GM12878 (cell line): ENCODE results near the gene LRP1B. TPM values are rescaled to one million over a fixed set of nuclear protein-coding genes. Genes with fewer than 3 reads are reported as not detected.

Experiments
- ATAC-seq: fragments of 200-7000 bp; cut with Tn5 transposase; 3 replicates; pipeline ENCODE4 v1.9.1; 2020; ENCODE audit warnings: mild to moderate bottlenecking, moderate library complexity
- BruUV-seq: library from RNA; stranded (reverse); fragments of 400-500 nt; replicated peaks from 2 replicates; lab custom pipeline; 2021; lab: Mats Ljungman, UMichigan
- CTCF ChIA-PET: fragments of 300-600 bp; sonication (Branson Sonifier 250); formaldehyde crosslinking; extraction: SDS; loops from one replicate; lab custom pipeline; 2021; ENCODE audit warnings: inconsistent platforms; lab: Yijun Ruan, JAX
- POLR2A ChIA-PET: fragments of 350-600 bp; formaldehyde crosslinking; extraction: SDS; loops from one replicate; lab custom pipeline; 2021; ENCODE audit warnings: inconsistent platforms; lab: Charles Lee
- RAD21 ChIA-PET: fragments of 300-600 bp; sonication (Branson Sonifier 250); formaldehyde crosslinking; loops from one replicate; lab custom pipeline; 2023; ENCODE audit warnings: antibody characterized with exemption; ENCODE audit not compliant: unreplicated experiment; lab: Charles Lee
- SMC1A ChIA-PET: fragments of 300-600 bp; sonication (Branson Sonifier 250); formaldehyde crosslinking; loops from one replicate; lab custom pipeline; 2023; ENCODE audit not compliant: unreplicated experiment, uncharacterized antibody; lab: Charles Lee
- DNase-seq: peaks from one replicate; pipeline ENCODE4 v3.0.0-alpha.2; 2011; ENCODE audit warnings: low read depth, low spot score
- FAIRE-seq: peaks from 3 replicates; lab custom pipeline; 2011; peaks lifted over from hg19 to GRCh38; lab: Jason Lieb, UNC
- H2AFZ ChIP-seq: 2 replicates; pipeline ENCODE4 v1.6.0; 2011; ENCODE audit warnings: low read depth, low read length, control low read depth; ENCODE audit not compliant: control insufficient read depth
- H3K27ac ChIP-seq: 2 replicates; pipeline ENCODE4 v1.5.1; 2011; ENCODE audit warnings: control low read depth; ENCODE audit not compliant: control insufficient read depth, insufficient read depth
- H3K27me3 ChIP-seq, 2 experiments: replicated peaks in 1 of 2; 2 replicates each; pipeline versions ENCODE4 v1.6.0 to v1.6.1; 2011; ENCODE audit warnings: low read length in 1 of 2; ENCODE audit not compliant: control insufficient read depth in 2 of 2, insufficient read depth in 2 of 2
- H3K36me3 ChIP-seq, 2 experiments: 2 replicates each; pipeline ENCODE4 v1.5.1; 2011; ENCODE audit warnings: low read length in 1 of 2; ENCODE audit not compliant: control insufficient read depth in 2 of 2, insufficient read depth in 2 of 2
- H3K4me1 ChIP-seq: 2 replicates; pipeline ENCODE4 v1.6.1; 2011; ENCODE audit warnings: mild to moderate bottlenecking, low read length, moderate library complexity, mixed read lengths; ENCODE audit not compliant: control insufficient read depth, insufficient read depth
- H3K4me2 ChIP-seq: 2 replicates; pipeline ENCODE4 v1.6.0; 2011; ENCODE audit warnings: control low read depth; ENCODE audit not compliant: control insufficient read depth, insufficient read depth
- H3K4me3 ChIP-seq: fragments of 200-600 bp; sonication (generic); 2 replicates; pipeline ENCODE4 v1.5.1; 2016
- H3K79me2 ChIP-seq: 2 replicates; pipeline ENCODE4 v1.6.0; 2011; ENCODE audit warnings: low read length; ENCODE audit not compliant: control insufficient read depth, insufficient read depth
- H3K9ac ChIP-seq: 2 replicates; pipeline ENCODE4 v1.8.0; 2011; ENCODE audit warnings: low read length, control low read depth, mixed read lengths; ENCODE audit not compliant: control insufficient read depth, insufficient read depth
- H3K9me3 ChIP-seq: replicated peaks from 3 replicates; pipeline ENCODE4 v1.5.1; 2011; ENCODE audit warnings: mild to moderate bottlenecking, low read length; ENCODE audit not compliant: control insufficient read depth, insufficient read depth
- H4K20me1 ChIP-seq: 2 replicates; pipeline ENCODE4 v1.6.0; 2011; ENCODE audit not compliant: control insufficient read depth, insufficient read depth
- CREM ChIP-seq: IDR thresholded peaks from 2 replicates; pipeline ENCODE4 v1.6.1; 2014; ENCODE audit warnings: antibody characterized with exemption, low read depth
- CUX1 ChIP-seq: IDR thresholded peaks from 2 replicates; pipeline ENCODE4 v1.6.1; 2012; ENCODE audit warnings: improper control_type of control experiment, low read depth, low read length; ENCODE audit not compliant: insufficient replicate concordance
- FOXM1 ChIP-seq: IDR thresholded peaks from 2 replicates; pipeline ENCODE4 v1.6.1; 2012; ENCODE audit warnings: low read depth, mild to moderate bottlenecking, inconsistent platforms, low read length, moderate library complexity
- HCFC1 ChIP-seq: fragments of 150-350 bp; IDR thresholded peaks from 2 replicates; pipeline ENCODE4 v1.6.1; 2014; ENCODE audit warnings: low read length
- IRF4 ChIP-seq: IDR thresholded peaks from 2 replicates; pipeline ENCODE4 v1.6.1; 2011; ENCODE audit warnings: low read depth, low read length
- MAX ChIP-seq: IDR thresholded peaks from 2 replicates; pipeline ENCODE4 v1.6.1; 2012; ENCODE audit warnings: low read depth, low read length, improper control_type of control experiment
- NR2C2 ChIP-seq: IDR thresholded peaks from 2 replicates; pipeline ENCODE4 v1.6.1; 2011; ENCODE audit warnings: borderline replicate concordance, low read depth; ENCODE audit not compliant: control insufficient read depth, insufficient read length
- POLR2AphosphoS2 ChIP-seq: IDR thresholded peaks from 2 replicates; pipeline ENCODE4 v1.6.1; 2011; ENCODE audit warnings: low read depth, mild to moderate bottlenecking, low read length, improper control_type of control experiment, moderate library complexity
- RAD21 ChIP-seq: IDR thresholded peaks from 2 replicates; pipeline ENCODE4 v1.6.1; 2011; ENCODE audit warnings: mild to moderate bottlenecking, low read depth, low read length, moderate library complexity; ENCODE audit not compliant: insufficient read depth
- RFX5 ChIP-seq: IDR thresholded peaks from 2 replicates; pipeline ENCODE4 v1.6.1; 2011; ENCODE audit warnings: low read depth, low read length, improper control_type of control experiment
- RUNX3 ChIP-seq: IDR thresholded peaks from 2 replicates; pipeline ENCODE4 v1.6.1; 2012; ENCODE audit warnings: low read length, inconsistent platforms
- SMARCA5 ChIP-seq: fragments of 450-650 bp; IDR thresholded peaks from 2 replicates; pipeline ENCODE4 v1.6.1; 2017; ENCODE audit warnings: mild to moderate bottlenecking
- SP1 ChIP-seq: IDR thresholded peaks from one replicate; pipeline ENCODE4 v1.6.1; 2011; ENCODE audit warnings: low read depth, low read length
- SRF ChIP-seq, 2 experiments: IDR thresholded peaks; 2 replicates each; pipeline ENCODE4 v1.6.1; 2011; ENCODE audit warnings: low read depth in 2 of 2, low read length in 2 of 2, mild to moderate bottlenecking in 1 of 2, moderate library complexity in 1 of 2
- TARDBP ChIP-seq: IDR thresholded peaks from 2 replicates; pipeline ENCODE4 v1.6.1; 2016; ENCODE audit warnings: borderline replicate concordance
- TCF12 ChIP-seq: IDR thresholded peaks from 2 replicates; pipeline ENCODE4 v1.6.1; 2011; ENCODE audit warnings: low read depth, mild to moderate bottlenecking, low read length
- WGBS: methylation state at CpG from one replicate; pipeline ENCODE4 v1.1.6; 2016; ENCODE audit warnings: low lambda C conversion rate; ENCODE audit not compliant: insufficient replicate concordance, insufficient coverage; ENCODE audit errors: missing lambda C conversion rate; 5-methylcytosine and 5-hydroxymethylcytosine counted together
- in situ Hi-C: fragments of 300-500 bp; cut with MboI; formaldehyde crosslinking; loops from 9 replicates; pipeline ENCODE4 v1.14.3; 2018; ENCODE audit warnings: mixed read lengths
- intact Hi-C: fragments of 100-400 bp; cut with micrococcal nuclease; formaldehyde crosslinking; loops from one replicate; pipeline ENCODE4 v1.14.2; 2022; ENCODE audit not compliant: unreplicated experiment
- polyA plus RNA-seq, 11 experiments: library from polyadenylated mRNA; depleted of rRNA in 4 of 11; unstranded in 6 of 11; stranded (reverse) in 5 of 11; fragments of >200 nt; fragmentation: Nextera tagmentation in 4 of 11; fragmentation: Illumina TruSeq in 1 of 11; extraction: Ambion mirVana in 4 of 11; extraction: Trizol in 1 of 11; gene quantifications; 1 replicate in 1 of 11; 2 replicates in 10 of 11; pipeline versions ENCODE4 v1.2.1 to v1.2.3, GENCODE V29; 2011 to 2016; ENCODE audit warnings: inconsistent platforms in 2 of 11, missing spikeins in 2 of 11, low read depth in 1 of 11
- total RNA-seq, 4 experiments: library from RNA; depleted of rRNA in 3 of 4; stranded (reverse); fragments of >200 nt in 3 of 4; fragmentation: Illumina TruSeq in 1 of 4; extraction: Trizol in 1 of 4; gene quantifications; 2 replicates each; pipeline versions ENCODE4 v1.2.1 to v1.2.3, GENCODE V29; 2013 to 2021

LRP1B gene
- total and polyA plus RNA-seq, 10 of the 15 experiments (the other 5 are each of a cell fraction or from before 2014, with no cell fraction given): under 0.01 to 0.06 (median 0.03) TPM; not detected in 5

- RAD21 ChIA-PET: no interaction called here
- no peak overlapping the region for H3K4me3 ChIP-seq
- H3K79me2 ChIP-seq: no peaks in the 10 kb centered on the region
- no peak overlapping the region for H3K27ac ChIP-seq
- CTCF ChIA-PET: no interaction called here
- H3K9ac ChIP-seq: no peak overlapping the region
- H3K4me1 ChIP-seq: no peaks in the 10 kb centered on the region
- no peak overlapping the region for H3K4me2 ChIP-seq
- SMC1A ChIA-PET: interaction anchor here (0.7 to 1.0 kb wide), 3 partner anchors 12 to 1430 kb away, joined by 3 read pairs; no protein-coding TSS in a partner anchor
- FAIRE-seq: no peak
- no peaks in the 10 kb centered on the region for H3K27me3 ChIP-seq
- H2AFZ ChIP-seq: no peak overlapping the region
- in situ Hi-C loops (no loop called here), intact Hi-C loops (no loop called here)
- no TSS peak for BruUV-seq
- no peaks in the 10 kb centered on the region for H3K36me3 ChIP-seq
- no peak for DNase-seq
- POLR2A ChIA-PET: no interaction called here
- TF ChIP-seq MAX (no peak), POLR2AphosphoS2 (no peak), RUNX3 (no peak), FOXM1 (no peak), IRF4 (no peak), TCF12 (no peak), RFX5 (no peak), HCFC1 (no peak), CREM (no peak), SMARCA5 (no peak), SP1 (no peak), SRF (IDR thresholded peaks at IDR 0.05; ENCODE audit: low read depth in 2 of 2, low read length in 2 of 2) (no peak), NR2C2 (no peak), RAD21 (no peak), CUX1 (no peak), TARDBP (no peak)
- H3K9me3 ChIP-seq: no peaks in the 10 kb centered on the region
- no peak for ATAC-seq
- no peaks in the 10 kb centered on the region for H4K20me1 ChIP-seq
- 30% methylated on average over 1 of the region's 1 CpG for WGBS
Observed at GRCh38 chr2:140363131-140363530, 1767.7 kb downstream of the LRP1B start.
